HT1080 (cell line): ENCODE measurements around the gene BCHE. TPM values are rescaled to one million over a fixed set of nuclear protein-coding genes. Genes with fewer than 3 reads are reported as not detected.

ENCODE experiments used
- DNase-seq: peaks from one replicate; pipeline ENCODE4 v3.0.0-alpha.2; 2015; ENCODE audit warnings: low read depth
- total RNA-seq: library from RNA; depleted of rRNA; stranded (reverse); fragments of >200 nt; shearing (Covaris generic); gene quantifications from 2 replicates; pipeline ENCODE4 v1.2.3, GENCODE V29; 2014

BCHE gene
- total RNA-seq, 1 experiment from 2014 or later, result not detected

DNA sequence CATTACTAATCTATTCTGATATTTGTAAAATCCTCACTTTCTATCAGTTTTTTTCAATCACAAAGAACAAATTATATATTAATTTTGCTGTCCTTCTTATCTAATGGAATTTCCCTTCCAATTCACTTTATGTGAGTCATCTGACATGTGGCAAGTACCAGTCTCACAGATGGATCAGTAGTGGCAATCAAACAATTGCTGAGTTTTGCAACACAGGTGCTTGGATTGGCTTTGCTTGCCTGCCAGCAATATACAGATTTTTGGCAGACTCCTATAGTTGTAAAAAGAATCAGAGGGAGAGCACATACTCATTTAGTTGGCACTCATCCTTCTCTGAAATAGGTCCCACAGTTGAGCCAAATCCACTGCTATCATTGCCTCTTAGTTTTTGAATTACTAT, 83.7 kb downstream of the BCHE start:
- peak; percentile 51 for DNase-seq

GRCh38 chr3:165751637-165752036, 85.6 kb downstream of the BCHE start:
- no peak for DNase-seq

DNA sequence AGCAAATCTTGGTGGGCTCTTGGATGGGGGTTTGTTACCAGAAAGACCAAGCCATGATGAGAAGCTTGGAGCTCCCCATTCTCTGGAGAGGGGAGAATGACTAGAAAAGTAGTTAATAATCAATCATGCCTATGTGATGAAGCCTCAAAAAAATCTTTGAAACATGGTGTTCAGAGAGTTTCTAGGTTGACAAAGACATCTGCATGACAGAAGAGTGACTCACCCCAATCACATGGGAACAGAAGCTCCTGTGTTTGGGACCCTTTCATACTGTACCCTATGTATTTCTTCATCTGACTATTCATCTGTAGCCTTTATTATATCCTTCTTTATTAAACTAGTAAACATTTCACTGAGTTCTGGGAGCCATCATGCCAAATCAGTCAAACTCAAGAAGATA, 87.4 kb downstream of the BCHE start:
- DNase-seq, result peak; percentile 63

- no peak for DNase-seq
These were observed 88.0 kb downstream of the BCHE start for GRCh38 chr3:165749241-165749640.

- no peak for DNase-seq
These were observed 89.1 kb downstream of the BCHE start for GRCh38 chr3:165748094-165748493.

DNA sequence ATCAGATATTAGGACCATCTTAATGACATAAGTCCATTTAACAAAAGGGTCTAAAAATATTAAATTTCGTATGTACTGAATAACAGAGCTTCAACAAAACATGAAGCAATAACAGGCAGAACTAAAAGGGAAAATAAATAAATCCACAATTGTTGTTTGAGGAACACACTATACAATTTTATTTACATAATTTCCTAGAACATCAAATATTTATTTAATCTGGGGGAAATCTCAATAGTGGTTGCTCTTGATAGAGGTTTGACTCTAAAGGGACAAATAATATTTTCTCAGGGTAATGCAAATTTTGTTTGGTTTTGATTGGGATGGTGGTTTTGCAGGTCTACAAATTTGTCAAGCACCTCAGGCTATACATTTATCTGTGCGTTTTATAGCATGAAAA, 90.3 kb downstream of the BCHE start:
- no peak for DNase-seq

DNA sequence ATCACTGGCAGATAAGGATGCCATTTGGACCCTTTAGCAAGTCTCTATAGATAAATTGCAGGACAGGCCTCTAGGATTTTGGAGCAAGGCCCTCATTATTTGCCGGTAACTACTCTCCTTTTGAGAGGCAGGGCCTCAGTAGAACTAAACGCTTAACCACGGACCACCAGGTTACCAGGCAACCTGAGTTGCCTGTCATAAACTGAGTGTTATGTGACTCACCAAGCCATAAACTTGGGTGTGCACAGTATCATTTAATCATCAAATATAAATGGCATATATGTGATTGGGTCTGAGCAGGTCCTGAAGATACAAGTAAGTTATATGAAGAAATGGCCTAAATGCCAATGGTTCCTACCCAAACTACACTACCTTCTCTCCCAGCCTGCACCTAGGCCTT, 93.2 kb downstream of the BCHE start:
- peak; percentile 46 for DNase-seq

DNA sequence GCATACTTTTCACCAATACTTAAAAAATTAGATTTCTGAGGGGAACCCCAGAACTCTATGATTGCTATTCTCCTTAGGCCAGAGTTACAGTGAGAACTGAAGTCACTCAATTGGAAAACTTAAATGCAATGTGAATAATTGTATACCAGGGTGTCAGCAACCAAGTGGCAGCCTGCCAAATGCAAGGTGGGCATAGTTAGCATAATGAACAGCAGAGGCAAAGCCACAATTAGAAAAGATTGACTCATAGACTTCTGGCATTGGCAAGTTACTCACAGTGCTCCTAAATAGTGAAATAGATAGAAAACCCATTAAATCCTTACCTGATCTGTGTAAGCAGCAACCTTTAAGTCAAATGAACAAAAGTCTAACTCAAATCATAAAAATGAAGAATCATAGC, 94.9 kb downstream of the BCHE start:
- DNase-seq, result no peak

DNA sequence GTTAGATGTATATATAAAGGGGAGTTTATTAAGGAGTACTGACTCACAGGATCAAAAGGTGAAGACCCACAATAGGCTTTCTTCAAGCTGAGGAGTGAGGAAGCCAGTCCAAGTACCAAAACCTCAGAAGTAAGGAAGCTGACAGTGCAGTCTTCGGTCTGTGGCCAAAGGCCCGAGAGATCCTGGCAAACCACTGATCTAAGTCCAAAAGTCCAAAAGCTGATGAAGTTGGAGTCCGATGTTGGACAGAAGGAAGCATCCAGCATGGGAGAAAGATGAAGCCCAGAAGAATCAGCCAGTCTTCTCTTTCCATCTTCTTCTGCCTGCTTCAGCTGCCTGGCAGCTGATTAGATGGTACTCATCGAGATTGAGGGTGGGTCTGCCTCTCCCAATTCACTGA, 107.5 kb downstream of the BCHE start:
- DNase-seq, result no peak

GRCh38 chr3:165728924-165729323, 108.3 kb downstream of the BCHE start:
- DNase-seq, result no peak

- peak; percentile 46 for DNase-seq
These were observed 111.9 kb downstream of the BCHE start for GRCh38 chr3:165725296-165725695.
